Hematopoietic multipotent progenitor cell treated with erythropoietin and hydrocortisone succinate and interleukin-3 and kit ligand, for 8 days (in vitro differentiated cells): ENCODE results near the gene HIP1.
A peak's percentile ranks its signal among the peaks of the same experiment; 100 is the strongest.
"Not testable (repeated sequence)": the region's sequence is repeated elsewhere in the genome, so short reads cannot be mapped to it uniquely, and the experiment has no call there.

Experiments used
- DNase-seq: peaks from one replicate; pipeline ENCODE4 v3.0.0-alpha.2; 2015

Gene HIP1

GRCh38 chr7:75738975-75739795, 444 bp upstream of the HIP1 start:
- DNase-seq = peak; percentile 97

GRCh38 chr7:75737856-75738603, 711 bp downstream of the HIP1 start:
- no peak for DNase-seq

GRCh38 chr7:75735581-75736350, 3.0 kb downstream of the HIP1 start:
- DNase-seq = no peak

GRCh38 chr7:75734586-75735458, 3.9 kb downstream of the HIP1 start:
- peak; percentile 22 for DNase-seq

GRCh38 chr7:75732764-75733630, 5.7 kb downstream of the HIP1 start:
- DNase-seq = no peak

GRCh38 chr7:75732016-75732521, 6.7 kb downstream of the HIP1 start:
- DNase-seq = no peak

GRCh38 chr7:75729851-75730274, 8.9 kb downstream of the HIP1 start:
- DNase-seq = no peak

GRCh38 chr7:75727881-75728593, 10.7 kb downstream of the HIP1 start:
- DNase-seq = peak; percentile 11

GRCh38 chr7:75727351-75727750, 11.4 kb downstream of the HIP1 start:
- not testable (repeated sequence) for DNase-seq

- DNase-seq = no peak
These were observed 13.4 kb downstream of the HIP1 start for GRCh38 chr7:75725306-75725705.

- DNase-seq = no peak
These were observed 15.3 kb downstream of the HIP1 start for GRCh38 chr7:75723444-75723843.

- no peak for DNase-seq
These were observed 16.4 kb downstream of the HIP1 start for GRCh38 chr7:75722373-75722772.

GRCh38 chr7:75721922-75722321, 16.8 kb downstream of the HIP1 start:
- DNase-seq = not testable (repeated sequence)

GRCh38 chr7:75721426-75721825, 17.3 kb downstream of the HIP1 start:
- no peak for DNase-seq

GRCh38 chr7:75719626-75720025, 19.1 kb downstream of the HIP1 start:
- DNase-seq = no peak

GRCh38 chr7:75718390-75719031, 20.2 kb downstream of the HIP1 start:
- DNase-seq = no peak

- DNase-seq = not testable (repeated sequence)
These were observed 21.0 kb downstream of the HIP1 start for GRCh38 chr7:75717746-75718145.

GRCh38 chr7:75716992-75717626, 21.6 kb downstream of the HIP1 start:
- DNase-seq = no peak

GRCh38 chr7:75715864-75716263, 22.9 kb downstream of the HIP1 start:
- no peak for DNase-seq
